MG63 (cell line): ENCODE results near the gene GPR82. TPM values are rescaled to one million over a fixed set of nuclear protein-coding genes. Genes with fewer than 3 reads are reported as not detected.
"Not testable (repeated sequence)": the region's sequence is repeated elsewhere in the genome, so short reads cannot be mapped to it uniquely, and the experiment has no call there.

Experiments
- DNase-seq: peaks from one replicate; pipeline ENCODE4 v3.0.0-alpha.2; 2020
- H3K27me3 ChIP-seq: fragments of 250-450 bp; sonication (Bioruptor Pico); 2 replicates; pipeline ENCODE4 v1.5.1; 2020; ENCODE audit warnings: mild to moderate bottlenecking, moderate library complexity
- H3K36me3 ChIP-seq: fragments of 250-450 bp; sonication (Bioruptor Pico); 2 replicates; pipeline ENCODE4 v1.5.1; 2020; ENCODE audit warnings: mild to moderate bottlenecking, moderate library complexity
- H3K4me3 ChIP-seq: fragments of 250-450 bp; sonication (Bioruptor Pico); 2 replicates; pipeline ENCODE4 v1.5.1; 2020; ENCODE audit warnings: mild to moderate bottlenecking, moderate library complexity
- H3K9me3 ChIP-seq: fragments of 250-450 bp; sonication (Bioruptor Pico); 2 replicates; pipeline ENCODE4 v1.5.1; 2020; ENCODE audit warnings: mild to moderate bottlenecking, moderate library complexity
- total RNA-seq: library from RNA; depleted of rRNA; stranded (reverse); fragments of >200 nt; shearing (Covaris generic); gene quantifications from 2 replicates; pipeline ENCODE4 v1.2.3, GENCODE V29; 2014; ENCODE audit warnings: low replicate concordance; rRNA removed

Gene GPR82
- total RNA-seq: not detected in 2 replicates

- no peaks in the 10 kb centered on the region for H3K9me3 ChIP-seq
- H3K36me3 ChIP-seq: no peaks in the 10 kb centered on the region
- no peak for DNase-seq
- H3K27me3 ChIP-seq: no peaks in the 10 kb centered on the region
- no peak within 1 kb of the TSS for H3K4me3 ChIP-seq
These were observed at the start of gene GPR82 for GRCh38 chrX:41723826-41724225. GPR82 (plus strand) TSS chrX:41724181; CDS start chrX:41727027, 2,846 bp downstream.

GRCh38 chrX:41676361-41676760, 47.6 kb upstream of the GPR82 start:
- H3K9me3 ChIP-seq, H3K4me3 ChIP-seq, H3K36me3 ChIP-seq, H3K27me3 ChIP-seq, DNase-seq: not testable (repeated sequence)

GRCh38 chrX:41677183-41678060, 46.6 kb upstream of the GPR82 start:
- Histone ChIP-seq H3K36me3 (no peaks in the 10 kb centered on the region), H3K27me3 (no peaks in the 10 kb centered on the region), H3K9me3 (no peaks in the 10 kb centered on the region), H3K4me3 (no peak overlapping the region)
- no peak for DNase-seq

GRCh38 chrX:41684138-41684537, 39.8 kb upstream of the GPR82 start:
- H3K9me3 ChIP-seq: no peaks in the 10 kb centered on the region
- no peak overlapping the region for H3K4me3 ChIP-seq
- no peaks in the 10 kb centered on the region for H3K27me3 ChIP-seq
- DNase-seq: no peak
- H3K36me3 ChIP-seq: no peaks in the 10 kb centered on the region

- DNase-seq: no peak
- Histone ChIP-seq H3K9me3 (no peaks in the 10 kb centered on the region), H3K27me3 (no peaks in the 10 kb centered on the region), H3K36me3 (no peaks in the 10 kb centered on the region), H3K4me3 (no peak overlapping the region)
These were observed 39.0 kb upstream of the GPR82 start for GRCh38 chrX:41684940-41685339.

GRCh38 chrX:41686788-41687187, 37.2 kb upstream of the GPR82 start:
- H3K36me3 ChIP-seq: no peaks in the 10 kb centered on the region
- H3K9me3 ChIP-seq: no peaks in the 10 kb centered on the region
- H3K27me3 ChIP-seq: no peaks in the 10 kb centered on the region
- no peak overlapping the region for H3K4me3 ChIP-seq
- no peak for DNase-seq

DNA sequence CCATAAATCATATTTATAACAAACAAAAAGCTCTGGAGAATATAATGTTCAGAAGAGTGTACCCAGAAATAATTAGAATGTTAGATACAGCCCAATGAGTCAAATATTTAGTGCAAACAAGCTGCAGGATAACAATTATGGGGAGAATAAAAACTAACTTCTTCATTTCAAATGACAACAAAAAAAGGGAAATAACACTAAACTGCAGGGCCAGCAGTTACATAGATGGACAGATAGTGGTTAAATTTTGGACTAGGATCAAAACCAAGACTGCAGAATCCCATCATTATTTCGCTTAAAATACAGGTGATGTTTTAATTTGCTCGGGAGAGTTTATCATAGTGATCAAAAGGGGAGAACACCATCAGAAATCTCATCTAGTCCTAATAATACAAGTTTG, 35.8 kb upstream of the GPR82 start:
- no peaks in the 10 kb centered on the region for H3K36me3 ChIP-seq
- no peak overlapping the region for H3K4me3 ChIP-seq
- no peak for DNase-seq
- H3K9me3 ChIP-seq: no peaks in the 10 kb centered on the region
- H3K27me3 ChIP-seq: no peaks in the 10 kb centered on the region

GRCh38 chrX:41688835-41689234, 35.1 kb upstream of the GPR82 start, which contains the start of gene GPR34:
GPR34 (plus strand) TSS chrX:41688973; CDS start chrX:41695634, 6,661 bp downstream.
- H3K4me3 ChIP-seq: no peak within 1 kb of the TSS
- no peaks in the 10 kb centered on the region for H3K27me3 ChIP-seq
- H3K36me3 ChIP-seq: no peaks in the 10 kb centered on the region
- no peaks in the 10 kb centered on the region for H3K9me3 ChIP-seq
- DNase-seq: no peak

- Histone ChIP-seq H3K9me3 (no peaks in the 10 kb centered on the region), H3K27me3 (no peaks in the 10 kb centered on the region), H3K4me3 (no peak overlapping the region), H3K36me3 (no peaks in the 10 kb centered on the region)
- DNase-seq: no peak
These were observed 34.3 kb upstream of the GPR82 start for GRCh38 chrX:41689711-41690110.

DNA sequence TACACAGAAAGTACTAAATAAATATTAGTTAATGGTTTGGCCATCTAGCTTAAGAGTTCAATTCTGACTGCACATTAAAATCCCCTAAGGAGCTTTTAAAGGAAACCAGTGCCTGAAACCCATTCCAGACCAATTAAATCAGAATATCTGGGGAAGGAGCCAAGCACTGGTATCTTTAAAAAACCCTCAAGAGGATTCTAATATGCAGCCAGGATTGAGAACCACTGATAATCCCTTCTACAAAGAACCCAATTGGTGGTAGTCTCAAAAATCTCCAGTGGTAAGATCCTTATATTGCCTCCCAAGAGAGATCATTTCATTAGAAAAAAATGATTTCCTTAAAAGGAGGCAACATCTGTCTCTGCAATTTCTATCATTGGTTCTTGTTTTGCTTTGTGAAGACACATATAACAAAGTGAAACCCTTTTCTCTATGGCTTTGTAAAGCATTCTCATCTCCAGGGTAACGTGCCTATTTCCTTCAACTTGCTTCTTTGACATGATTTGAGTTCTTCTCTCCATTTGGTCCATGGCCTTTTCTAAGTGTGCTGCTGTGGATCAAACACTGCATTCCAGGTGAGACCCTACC, 31.7 kb upstream of the GPR82 start:
- Histone ChIP-seq H3K27me3 (no peaks in the 10 kb centered on the region), H3K36me3 (no peaks in the 10 kb centered on the region), H3K9me3 (no peaks in the 10 kb centered on the region), H3K4me3 (no peak overlapping the region)
- no peak for DNase-seq

DNA sequence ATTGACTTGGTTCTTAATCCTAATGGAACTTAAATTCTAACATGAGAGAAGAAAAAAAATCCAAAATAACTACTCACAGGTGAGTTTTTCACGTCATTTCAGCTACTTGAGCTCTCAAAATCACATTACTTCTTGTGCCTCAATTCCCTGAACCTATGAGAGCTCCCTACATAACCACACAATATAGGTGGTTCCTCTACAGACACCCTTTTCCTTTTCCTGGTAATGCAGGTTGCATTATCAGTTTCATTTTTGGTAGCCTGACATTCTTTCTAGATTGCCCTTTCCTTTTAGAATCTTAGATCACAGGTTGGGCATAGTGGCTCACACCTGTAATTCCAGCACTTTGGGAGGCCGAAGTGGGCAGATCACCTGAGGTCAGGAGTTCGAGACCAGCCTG, 31.0 kb upstream of the GPR82 start:
- no peak for DNase-seq
- Histone ChIP-seq H3K36me3 (no peaks in the 10 kb centered on the region), H3K27me3 (no peaks in the 10 kb centered on the region), H3K9me3 (no peaks in the 10 kb centered on the region), H3K4me3 (no peak overlapping the region)

GRCh38 chrX:41695426-41695825, 28.6 kb upstream of the GPR82 start:
- Histone ChIP-seq H3K9me3 (no peaks in the 10 kb centered on the region), H3K36me3 (no peaks in the 10 kb centered on the region), H3K27me3 (no peaks in the 10 kb centered on the region), H3K4me3 (no peak overlapping the region)
- DNase-seq: no peak

- no peaks in the 10 kb centered on the region for H3K36me3 ChIP-seq
- no peaks in the 10 kb centered on the region for H3K27me3 ChIP-seq
- H3K9me3 ChIP-seq: no peaks in the 10 kb centered on the region
- no peak overlapping the region for H3K4me3 ChIP-seq
- DNase-seq: no peak
These were observed 20.4 kb upstream of the GPR82 start for GRCh38 chrX:41703574-41704029.

GRCh38 chrX:41705042-41705441, 18.9 kb upstream of the GPR82 start:
- no peak for DNase-seq
- no peaks in the 10 kb centered on the region for H3K27me3 ChIP-seq
- H3K4me3 ChIP-seq: no peak overlapping the region
- no peaks in the 10 kb centered on the region for H3K9me3 ChIP-seq
- H3K36me3 ChIP-seq: no peaks in the 10 kb centered on the region

- Histone ChIP-seq H3K4me3 (no peak overlapping the region), H3K36me3 (no peaks in the 10 kb centered on the region), H3K27me3 (no peaks in the 10 kb centered on the region), H3K9me3 (no peaks in the 10 kb centered on the region)
- no peak for DNase-seq
These were observed 18.2 kb upstream of the GPR82 start for GRCh38 chrX:41705680-41706374.

DNA sequence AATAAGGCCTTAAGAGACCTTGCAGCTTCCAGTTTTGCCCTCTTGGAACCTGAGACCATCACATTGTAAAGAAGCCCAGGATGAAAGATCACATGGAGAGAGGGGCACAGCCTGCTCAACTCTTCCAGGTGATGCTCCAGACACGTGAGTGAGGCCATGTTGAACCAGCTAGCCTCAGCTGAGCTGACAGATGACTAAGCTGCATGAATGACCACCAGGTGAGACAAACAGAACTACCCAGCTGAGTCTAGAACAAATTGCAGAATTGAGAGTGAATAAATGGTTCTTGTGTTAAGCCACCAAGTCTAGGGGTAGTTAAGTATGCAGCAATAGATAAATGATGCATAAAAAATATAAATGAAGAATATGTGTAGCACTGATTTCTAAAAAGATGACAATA, 16.8 kb upstream of the GPR82 start:
- Histone ChIP-seq H3K27me3 (no peaks in the 10 kb centered on the region), H3K36me3 (no peaks in the 10 kb centered on the region), H3K4me3 (no peak overlapping the region), H3K9me3 (no peaks in the 10 kb centered on the region)
- DNase-seq: no peak

- H3K27me3 ChIP-seq: no peaks in the 10 kb centered on the region
- DNase-seq: no peak
- no peaks in the 10 kb centered on the region for H3K9me3 ChIP-seq
- H3K4me3 ChIP-seq: no peak overlapping the region
- no peaks in the 10 kb centered on the region for H3K36me3 ChIP-seq
These were observed 15.5 kb upstream of the GPR82 start for GRCh38 chrX:41708486-41708885.
